ENCODE results near the gene EIF4G3. TPM values are rescaled to one million over a fixed set of nuclear protein-coding genes. Genes with fewer than 3 reads are reported as not detected.

Gene EIF4G3
- total and polyA plus RNA-seq, 2 donors (not counting 1 experiment from before 2014, with no cell fraction given) = 33.6 to 76.0 TPM

DNA sequence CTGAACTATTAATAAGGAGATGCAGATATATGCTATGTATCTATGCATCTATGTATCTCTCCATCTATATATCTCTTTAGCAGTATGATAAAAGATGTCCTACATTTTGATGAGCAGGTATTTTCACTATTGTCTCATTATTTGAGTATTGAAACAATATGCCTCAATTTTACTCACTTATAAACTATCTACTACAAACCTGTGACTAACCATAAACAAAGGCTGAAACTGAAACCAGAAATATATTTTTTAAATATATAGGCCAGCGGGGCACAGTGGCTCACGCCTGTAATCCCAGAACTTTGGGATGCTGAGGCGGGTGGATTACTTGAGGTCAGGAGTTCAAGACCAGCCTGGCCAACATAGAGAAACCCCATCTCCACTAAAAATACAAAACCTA, 22.0 kb downstream of the EIF4G3 start:
- H3K9me3 Mint-ChIP-seq (ENCODE audit: insufficient read depth) = no peaks in the 10 kb centered on the region
- Histone ChIP-seq H3K27me3 (replicated peaks in 1 of 4; ENCODE audit: control extremely low read depth in 1 of 4, control insufficient read depth in 3 of 4, insufficient read depth in 4 of 4, low read length in 3 of 4) (no peaks in the 10 kb centered on the region), H3K36me3 (replicated peaks in 1 of 2; ENCODE audit: control extremely low read depth in 1 of 2, control insufficient read depth in 1 of 2, extremely low read depth in 1 of 2, insufficient read depth in 2 of 2, low read length in 1 of 2) (peaks cover 4 to 9% of the 10 kb centered on the region in 2 experiments), H3K4me2 (replicated peaks; ENCODE audit: low read depth, low read length, poor library complexity, severe bottlenecking) (no peak overlapping the region), H3K79me2 (ENCODE audit: control insufficient read depth, insufficient read depth, low read length) (peaks cover 80% of the 10 kb centered on the region), H3K27ac (ENCODE audit: low read length in 2 of 2) (peak overlapping the region in 1 of 2 donors; percentile 36), H3K9me3 (ENCODE audit: control extremely low read depth in 1 of 3, control insufficient read depth in 2 of 3, insufficient read depth in 1 of 3, low read length in 2 of 3) (no peaks in the 10 kb centered on the region), H3K9ac (ENCODE audit: low read length) (no peak overlapping the region), H4K20me1 (ENCODE audit: control insufficient read depth, insufficient read depth, low read length, poor library complexity, severe bottlenecking) (peaks cover 2% of the 10 kb centered on the region), H2AFZ (ENCODE audit: insufficient read depth, low read depth, low read length, poor library complexity, severe bottlenecking) (no peak overlapping the region), H3K4me1 (ENCODE audit: control insufficient read depth in 2 of 2, insufficient read depth in 2 of 2, low read length in 2 of 2) (no peaks in the 10 kb centered on the region), H3K4me3 (ENCODE audit: control extremely low read depth in 1 of 5, extremely low read depth in 1 of 5, insufficient read depth in 1 of 5, low read depth in 2 of 5, low read length in 4 of 5) (no peak overlapping the region)
- H3K27me3 Mint-ChIP-seq = no peaks in the 10 kb centered on the region
- no peak overlapping the region for H3K4me3 Mint-ChIP-seq
- ATAC-seq (ENCODE audit: low read depth) (no peak), DNase-seq (no peak)
- H3K4me1 Mint-ChIP-seq = peaks cover 24% of the 10 kb centered on the region
- intact Hi-C loops (cut with micrococcal nuclease) = no loop called here
- no peak overlapping the region for H3K27ac Mint-ChIP-seq
- POLR2A ChIA-PET = interaction anchor here (0.6 kb wide), 1 partner anchor 59 kb away, joined by 3 read pairs; no protein-coding TSS in a partner anchor
- TF ChIP-seq EZH2 (IDR thresholded peaks at IDR 0.05; ENCODE audit: borderline replicate concordance, insufficient read depth, low read depth, low read length, poor library complexity, severe bottlenecking) = no peak
- TF ChIP-seq CTCF (IDR thresholded peaks at IDR 0.05) = no peak
- CTCF ChIA-PET = no interaction called here
- WGBS (ENCODE audit: insufficient coverage) = no CpG with 5 or more reads among the region's 3 CpGs

DNA sequence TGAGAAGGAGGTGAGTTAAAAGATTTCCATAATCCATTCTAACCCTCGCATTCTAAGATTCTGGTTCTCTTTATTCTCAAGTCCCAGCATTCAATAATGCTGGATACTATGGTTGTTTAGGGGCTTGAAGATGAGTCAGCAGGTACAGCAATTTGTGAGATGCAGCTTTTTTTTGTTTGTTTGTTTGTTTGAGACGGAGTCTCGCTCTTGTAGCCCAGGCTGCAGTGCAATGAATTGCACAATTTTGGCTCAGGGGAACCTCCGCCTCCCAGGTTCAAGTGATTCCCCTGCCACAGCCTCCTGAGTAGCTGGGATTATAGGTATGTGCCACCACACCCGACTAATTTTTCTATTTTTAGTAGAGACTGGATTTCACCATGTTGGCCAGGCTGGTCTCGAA, 23.3 kb downstream of the EIF4G3 start:
- DNase-seq = no peak
- Histone ChIP-seq H3K27ac (ENCODE audit: low read length in 2 of 2) (no peak overlapping the region), H3K4me1 (ENCODE audit: control insufficient read depth in 2 of 2, insufficient read depth in 2 of 2, low read length in 2 of 2) (no peaks in the 10 kb centered on the region), H3K9ac (ENCODE audit: low read length) (no peak overlapping the region), H2AFZ (ENCODE audit: insufficient read depth, low read depth, low read length, poor library complexity, severe bottlenecking) (no peak overlapping the region), H3K4me3 (ENCODE audit: control extremely low read depth in 1 of 5, extremely low read depth in 1 of 5, insufficient read depth in 1 of 5, low read depth in 2 of 5, low read length in 4 of 5) (no peak overlapping the region), H3K4me2 (replicated peaks; ENCODE audit: low read depth, low read length, poor library complexity, severe bottlenecking) (no peak overlapping the region), H3K9me3 (ENCODE audit: control extremely low read depth in 1 of 3, control insufficient read depth in 2 of 3, insufficient read depth in 1 of 3, low read length in 2 of 3) (no peaks in the 10 kb centered on the region), H4K20me1 (ENCODE audit: control insufficient read depth, insufficient read depth, low read length, poor library complexity, severe bottlenecking) (peaks cover 8% of the 10 kb centered on the region), H3K36me3 (replicated peaks in 1 of 2; ENCODE audit: control extremely low read depth in 1 of 2, control insufficient read depth in 1 of 2, extremely low read depth in 1 of 2, insufficient read depth in 2 of 2, low read length in 1 of 2) (peaks cover 6 to 13% of the 10 kb centered on the region in 2 experiments), H3K27me3 (replicated peaks in 1 of 4; ENCODE audit: control extremely low read depth in 1 of 4, control insufficient read depth in 3 of 4, insufficient read depth in 4 of 4, low read length in 3 of 4) (no peaks in the 10 kb centered on the region), H3K79me2 (ENCODE audit: control insufficient read depth, insufficient read depth, low read length) (peaks cover 74% of the 10 kb centered on the region)
- no peak for ATAC-seq (ENCODE audit: low read depth)
- Mint-ChIP-seq H3K9me3 (ENCODE audit: insufficient read depth) (no peaks in the 10 kb centered on the region), H3K27ac (no peak overlapping the region), H3K27me3 (no peaks in the 10 kb centered on the region), H3K4me1 (peaks cover 25% of the 10 kb centered on the region), H3K4me3 (no peak overlapping the region)
- TF ChIP-seq EZH2 (IDR thresholded peaks at IDR 0.05; ENCODE audit: borderline replicate concordance, insufficient read depth, low read depth, low read length, poor library complexity, severe bottlenecking) (no peak), CTCF (IDR thresholded peaks at IDR 0.05) (no peak)
- ChIA-PET CTCF (interaction anchor here (0.7 to 1.0 kb wide), 3 partner anchors 9 to 116 kb away, joined by 3 to 5 read pairs (median 3); no protein-coding TSS in a partner anchor), POLR2A (no interaction called here)
- WGBS (ENCODE audit: insufficient coverage) = 100% methylated on average over 2 of the region's 6 CpGs
- intact Hi-C loops (cut with micrococcal nuclease) = no loop called here
